ENCODE results near the gene ZDHHC14.
A peak's percentile ranks its signal among the peaks of the same experiment; 100 is the strongest.

Gene ZDHHC14

GRCh38 chr6:157379656-157380457 lies 1.1 kb upstream of the ZDHHC14 start:
- peak; percentile 92 for DNase-seq (ENCODE audit: low spot score)
- peak; percentile 88 for ATAC-seq (ENCODE audit: low read depth)
- Histone ChIP-seq H3K36me3 (ENCODE audit: low read depth) (no peaks in the 10 kb centered on the region), H3K27ac (ENCODE audit: poor library complexity, severe bottlenecking) (peak overlapping the region; percentile 61), H3K27me3 (ENCODE audit: insufficient read depth, poor library complexity, severe bottlenecking) (no peaks in the 10 kb centered on the region), H3K9me3 (ENCODE audit: severe bottlenecking) (no peaks in the 10 kb centered on the region), H3K4me1 (ENCODE audit: insufficient read depth, poor library complexity, severe bottlenecking) (peaks cover 8% of the 10 kb centered on the region), H3K4me3 (ENCODE audit: severe bottlenecking) (peak overlapping the region; percentile 88)
- TF ChIP-seq CTCF (IDR thresholded peaks at IDR 0.05; ENCODE audit: poor library complexity, severe bottlenecking) = no peak

- no peak for TF ChIP-seq CTCF (IDR thresholded peaks at IDR 0.05; ENCODE audit: poor library complexity, severe bottlenecking)
- Histone ChIP-seq H3K27ac (ENCODE audit: poor library complexity, severe bottlenecking) (peak overlapping the region; percentile 61), H3K27me3 (ENCODE audit: insufficient read depth, poor library complexity, severe bottlenecking) (no peaks in the 10 kb centered on the region), H3K4me3 (ENCODE audit: severe bottlenecking) (peak overlapping the region; percentile 88), H3K4me1 (ENCODE audit: insufficient read depth, poor library complexity, severe bottlenecking) (peaks cover 8% of the 10 kb centered on the region), H3K36me3 (ENCODE audit: low read depth) (no peaks in the 10 kb centered on the region), H3K9me3 (ENCODE audit: severe bottlenecking) (no peaks in the 10 kb centered on the region)
- DNase-seq (ENCODE audit: low spot score) = no peak
- peak; percentile 13 for ATAC-seq (ENCODE audit: low read depth)
Observed at GRCh38 chr6:157380458-157380778, 572 bp upstream of the ZDHHC14 start.

- Histone ChIP-seq H3K9me3 (ENCODE audit: severe bottlenecking) (no peaks in the 10 kb centered on the region), H3K27ac (ENCODE audit: poor library complexity, severe bottlenecking) (peak overlapping the region; percentile 61), H3K4me3 (ENCODE audit: severe bottlenecking) (peak overlapping the region; percentile 88), H3K36me3 (ENCODE audit: low read depth) (no peaks in the 10 kb centered on the region), H3K27me3 (ENCODE audit: insufficient read depth, poor library complexity, severe bottlenecking) (no peaks in the 10 kb centered on the region), H3K4me1 (ENCODE audit: insufficient read depth, poor library complexity, severe bottlenecking) (peaks cover 8% of the 10 kb centered on the region)
- DNase-seq (ENCODE audit: low spot score) (peak; percentile 71), ATAC-seq (ENCODE audit: low read depth) (no peak)
- peak; percentile 50 for TF ChIP-seq CTCF (IDR thresholded peaks at IDR 0.05; ENCODE audit: poor library complexity, severe bottlenecking)
Observed at GRCh38 chr6:157381631-157382621, 936 bp downstream of the ZDHHC14 start.

- ATAC-seq (ENCODE audit: low read depth) (no peak), DNase-seq (ENCODE audit: low spot score) (no peak)
- TF ChIP-seq CTCF (IDR thresholded peaks at IDR 0.05; ENCODE audit: poor library complexity, severe bottlenecking) = no peak
- Histone ChIP-seq H3K27ac (ENCODE audit: poor library complexity, severe bottlenecking) (no peak overlapping the region), H3K4me1 (ENCODE audit: insufficient read depth, poor library complexity, severe bottlenecking) (peaks cover 8% of the 10 kb centered on the region), H3K36me3 (ENCODE audit: low read depth) (no peaks in the 10 kb centered on the region), H3K4me3 (ENCODE audit: severe bottlenecking) (peak overlapping the region; percentile 88), H3K27me3 (ENCODE audit: insufficient read depth, poor library complexity, severe bottlenecking) (no peaks in the 10 kb centered on the region), H3K9me3 (ENCODE audit: severe bottlenecking) (no peaks in the 10 kb centered on the region)
Observed at GRCh38 chr6:157382821-157383220, 1.8 kb downstream of the ZDHHC14 start.
